Measurements from ENCODE around the gene TMEM202. TPM values are rescaled to one million over a fixed set of nuclear protein-coding genes. Genes with fewer than 3 reads are reported as not detected.
"Not testable (repeated sequence)": the region's sequence is repeated elsewhere in the genome, so short reads cannot be mapped to it uniquely, and the experiment has no call there.

TMEM202 gene
- total and polyA plus RNA-seq, 2 of the 13 experiments (the other 11 are each of a cell fraction or from before 2014, with no cell fraction given), result not detected

GRCh38 chr15:72377331-72377730, 20.8 kb upstream of the TMEM202 start:
- BruUV-seq (replicated peaks), result no TSS peak
- H3K27me3 ChIP-seq (ENCODE audit: control insufficient read depth in 1 of 2, insufficient read depth in 2 of 2, low read length in 2 of 2), result no peaks in the 10 kb centered on the region
- H3K4me1 ChIP-seq (ENCODE audit: insufficient read depth, low read length), result peaks cover 50% of the 10 kb centered on the region
- DNase-seq (ENCODE audit: low spot score) (no peak), ATAC-seq (no peak), FAIRE-seq (no peak)
- intact Hi-C loops (cut with micrococcal nuclease; ENCODE audit: unreplicated experiment) (no loop called here), in situ Hi-C loops (cut with HindIII; ENCODE audit: extremely low pct_ligation_motif_present, low pct_unique_long_range_greater_than_20kb) (no loop called here)
- peaks cover 33% of the 10 kb centered on the region for H3K79me2 ChIP-seq (ENCODE audit: insufficient read depth, low read length)
- no peak overlapping the region for H2AFZ ChIP-seq (ENCODE audit: low read length)
- H3K9me3 ChIP-seq (ENCODE audit: low read length), result no peaks in the 10 kb centered on the region
- no peak overlapping the region for H3K4me3 ChIP-seq (replicated peaks in 1 of 3; ENCODE audit: insufficient read depth in 1 of 3, low read depth in 2 of 3, low read length in 3 of 3)
- ChIA-PET POLR2A (no interaction called here), CTCF (ENCODE audit: low intra/inter-chr PET ratio, low total read pairs) (no interaction called here)
- WGBS (ENCODE audit: low lambda C conversion rate), result 56% methylated on average over 1 of the region's 1 CpG
- no peaks in the 10 kb centered on the region for H4K20me1 ChIP-seq (ENCODE audit: insufficient read depth, low read length)
- no peak for TF ChIP-seq MTF1 (CRISPR knock-in tag; IDR thresholded peaks at IDR 0.05)
- no peak for TF ChIP-seq ARNT2 (CRISPR knock-in tag; IDR thresholded peaks at IDR 0.05; ENCODE audit: low read depth)
- no peak for TF ChIP-seq FOXM1 (CRISPR knock-in tag; IDR thresholded peaks at IDR 0.05)
- no peak for TF ChIP-seq THYN1 (CRISPR knock-in tag; IDR thresholded peaks at IDR 0.05; ENCODE audit: borderline replicate concordance, low read depth)
- no peak for TF ChIP-seq MED13 (CRISPR knock-in tag; IDR thresholded peaks at IDR 0.05)
- TF ChIP-seq MED1 (CRISPR knock-in tag; IDR thresholded peaks at IDR 0.05), result no peak
- no peak for TF ChIP-seq ZBTB7A (CRISPR knock-in tag; IDR thresholded peaks at IDR 0.05)
- TF ChIP-seq SPEN (CRISPR knock-in tag; IDR thresholded peaks at IDR 0.05; ENCODE audit: low read depth), result no peak
- TF ChIP-seq ESRRA (CRISPR knock-in tag; IDR thresholded peaks at IDR 0.05; ENCODE audit: low read depth), result no peak
- no peak overlapping the region for H3K27ac ChIP-seq (ENCODE audit: extremely low read length, insufficient read depth, low read length)
- H3K4me2 ChIP-seq (ENCODE audit: low read depth, low read length), result peak overlapping the region; percentile 69
- H3K36me3 ChIP-seq (replicated peaks in 1 of 2; ENCODE audit: control insufficient read depth in 1 of 2, insufficient read depth in 2 of 2, low read length in 2 of 2), result 0 out of 5 replicates have a peak, but pooled peaks cover 0 to 8% of the 10 kb centered on the region in 2 experiments
- H3K9ac ChIP-seq (ENCODE audit: insufficient read depth, low read depth, low read length), result peak overlapping the region; percentile 90; the same call in 1 of the 2 replicates

GRCh38 chr15:72379106-72379505, 19.0 kb upstream of the TMEM202 start:
- POLR2A ChIA-PET; H2AFZ ChIP-seq (ENCODE audit: low read length); FAIRE-seq; H3K27me3 ChIP-seq (ENCODE audit: control insufficient read depth in 1 of 2, insufficient read depth in 2 of 2, low read length in 2 of 2); H3K9me3 ChIP-seq (ENCODE audit: low read length); H3K27ac ChIP-seq (ENCODE audit: extremely low read length, insufficient read depth, low read length); intact Hi-C loops (cut with micrococcal nuclease; ENCODE audit: unreplicated experiment); H3K4me2 ChIP-seq (ENCODE audit: low read depth, low read length); ATAC-seq; in situ Hi-C loops (cut with HindIII; ENCODE audit: extremely low pct_ligation_motif_present, low pct_unique_long_range_greater_than_20kb); BruUV-seq (replicated peaks); H3K36me3 ChIP-seq (replicated peaks in 1 of 2; ENCODE audit: control insufficient read depth in 1 of 2, insufficient read depth in 2 of 2, low read length in 2 of 2); H3K4me3 ChIP-seq (replicated peaks in 1 of 3; ENCODE audit: insufficient read depth in 1 of 3, low read depth in 2 of 3, low read length in 3 of 3); DNase-seq (ENCODE audit: low spot score); H4K20me1 ChIP-seq (ENCODE audit: insufficient read depth, low read length); H3K9ac ChIP-seq (ENCODE audit: insufficient read depth, low read depth, low read length); CTCF ChIA-PET (ENCODE audit: low intra/inter-chr PET ratio, low total read pairs); TF ChIP-seq CREB1 (CRISPR knock-in tag; IDR thresholded peaks at IDR 0.05): not testable (repeated sequence)
- Histone ChIP-seq H3K4me1 (ENCODE audit: insufficient read depth, low read length) (peaks cover 32% of the 10 kb centered on the region), H3K79me2 (ENCODE audit: insufficient read depth, low read length) (peaks cover 19% of the 10 kb centered on the region)
- 71% methylated on average over 3 of the region's 3 CpGs for WGBS (ENCODE audit: low lambda C conversion rate)
- 0 out of 2 replicates have a peak, but pooled peaks have one; percentile 36 for TF ChIP-seq CREB1 (IDR thresholded peaks at IDR 0.05)

All from HepG2 (cell line).